Measurements from ENCODE around the gene NRXN3. TPM values are rescaled to one million over a fixed set of nuclear protein-coding genes. Genes with fewer than 3 reads are reported as not detected.
A peak's percentile ranks its signal among the peaks of the same experiment; 100 is the strongest.

NRXN3 gene
- total and polyA plus RNA-seq, 8 donors = 1.3 to 7.6 (median 1.5) TPM

- Histone ChIP-seq H3K9me3 (no peaks in the 10 kb centered on the region), H3K4me1 (no peaks in the 10 kb centered on the region), H3K4me3 (no peak overlapping the region), H3K27me3 (no peaks in the 10 kb centered on the region), H3K27ac (no peak overlapping the region), H3K36me3 (no peaks in the 10 kb centered on the region)
- DNase-seq = peak in 3 of 4 donors; percentile 26 to 65 (median 58)
- intact Hi-C loops (cut with DNase I) = no loop called here
- TF ChIP-seq CTCF (IDR thresholded peaks at IDR 0.05) = no peak
- peak; percentile 96 for ATAC-seq
These were observed 1416.2 kb downstream of the NRXN3 start for GRCh38 chr14:79586416-79586815.

- Histone ChIP-seq H3K9me3 (no peaks in the 10 kb centered on the region), H3K27me3 (no peaks in the 10 kb centered on the region), H3K4me1 (no peaks in the 10 kb centered on the region), H3K36me3 (no peaks in the 10 kb centered on the region), H3K4me3 (no peak overlapping the region), H3K27ac (no peak overlapping the region)
- intact Hi-C loops (cut with DNase I) = no loop called here
- no peak for DNase-seq
- ATAC-seq = no peak
- no peak for TF ChIP-seq CTCF (IDR thresholded peaks at IDR 0.05)
These were observed 1416.9 kb downstream of the NRXN3 start for GRCh38 chr14:79586989-79587598.

GRCh38 chr14:79587875-79588274, 1417.7 kb downstream of the NRXN3 start:
- ATAC-seq = no peak
- no peaks in the 10 kb centered on the region for H3K27me3 ChIP-seq
- H3K9me3 ChIP-seq = no peaks in the 10 kb centered on the region
- no peak overlapping the region for H3K27ac ChIP-seq
- intact Hi-C loops (cut with DNase I) = no loop called here
- no peaks in the 10 kb centered on the region for H3K36me3 ChIP-seq
- H3K4me1 ChIP-seq = no peaks in the 10 kb centered on the region
- no peak for TF ChIP-seq CTCF (IDR thresholded peaks at IDR 0.05)
- no peak for DNase-seq
- H3K4me3 ChIP-seq = no peak overlapping the region

- DNase-seq (no peak), ATAC-seq (no peak)
- no peak for TF ChIP-seq CTCF (IDR thresholded peaks at IDR 0.05)
- Histone ChIP-seq H3K4me1 (no peaks in the 10 kb centered on the region), H3K27me3 (no peaks in the 10 kb centered on the region), H3K27ac (no peak overlapping the region), H3K36me3 (no peaks in the 10 kb centered on the region), H3K9me3 (no peaks in the 10 kb centered on the region), H3K4me3 (no peak overlapping the region)
- intact Hi-C loops (cut with DNase I) = no loop called here
These were observed 1418.2 kb downstream of the NRXN3 start for GRCh38 chr14:79588398-79588797.

- ATAC-seq = no peak
- Histone ChIP-seq H3K9me3 (no peaks in the 10 kb centered on the region), H3K27me3 (no peaks in the 10 kb centered on the region), H3K4me1 (no peaks in the 10 kb centered on the region), H3K4me3 (no peak overlapping the region), H3K36me3 (no peaks in the 10 kb centered on the region), H3K27ac (no peak overlapping the region)
- TF ChIP-seq CTCF (IDR thresholded peaks at IDR 0.05) = no peak
- intact Hi-C loops (cut with DNase I) = no loop called here
- DNase-seq = no peak
These were observed 1426.4 kb downstream of the NRXN3 start for GRCh38 chr14:79596551-79596950.

Data from left lung (tissue), 10 donors.